OCI-LY3 (cell line): ENCODE results near the gene ASPRV1.

Source experiments
- H2AFZ ChIP-seq: fragments of 200-600, 300-600 bp; shearing (Covaris generic); 2 replicates; pipeline ENCODE4 v1.6.0; 2014; ENCODE audit warnings: antibody characterized with exemption, low read depth, low read length
- H3K27ac ChIP-seq: fragments of 200-600, 300-600 bp; sonication (generic); 2 replicates; pipeline ENCODE4 v1.5.1; 2014; ENCODE audit warnings: mild to moderate bottlenecking, low read length, moderate library complexity, mixed read lengths
- H3K27me3 ChIP-seq: fragments of 200-600, 300-600 bp; sonication (generic); 2 replicates; pipeline ENCODE4 v1.6.1; 2014; ENCODE audit warnings: low read depth, low read length, mixed read lengths
- H3K36me3 ChIP-seq: fragments of 200-600, 300-600 bp; sonication (generic); replicated peaks from 2 replicates; pipeline ENCODE3; 2014; ENCODE audit warnings: low read depth, low read length, mixed read lengths
- H3K4me1 ChIP-seq: fragments of 300-600, 200-600 bp; sonication (generic); 2 replicates; pipeline ENCODE4 v1.6.1; 2014; ENCODE audit warnings: low read length, mixed read lengths
- H3K4me2 ChIP-seq: fragments of 200-600, 300-600 bp; sonication (generic); 2 replicates; pipeline ENCODE4 v1.6.1; 2014; ENCODE audit warnings: low read length, mixed read lengths
- H3K4me3 ChIP-seq: fragments of 300-600, 200-600 bp; sonication (generic); 2 replicates; pipeline ENCODE4 v1.5.1; 2014; ENCODE audit warnings: antibody characterized with exemption, mild to moderate bottlenecking, low read length, moderate library complexity
- H3K79me2 ChIP-seq: fragments of 300-600, 200-600 bp; shearing (Covaris generic); 2 replicates; pipeline ENCODE4 v1.6.1; 2014; ENCODE audit warnings: mild to moderate bottlenecking, low read length, mixed read lengths
- H3K9ac ChIP-seq: fragments of 300-600, 200-600 bp; shearing (Covaris generic); 2 replicates; pipeline ENCODE4 v1.6.0; 2014; ENCODE audit warnings: mild to moderate bottlenecking, low read length, moderate library complexity
- H3K9me3 ChIP-seq: fragments of 200-600, 300-600 bp; shearing (Covaris generic); 2 replicates; pipeline ENCODE4 v1.6.1; 2014; ENCODE audit warnings: low read length, mixed read lengths; ENCODE audit not compliant: insufficient read depth
- H4K20me1 ChIP-seq: fragments of 200-600, 300-600 bp; sonication (generic); 2 replicates; pipeline ENCODE4 v1.6.1; 2016; ENCODE audit warnings: low read length, mixed read lengths; ENCODE audit not compliant: insufficient read depth
- EZH2phosphoT487 ChIP-seq: fragments of 200-600 bp; shearing (Covaris generic); IDR thresholded peaks from 2 replicates; pipeline ENCODE4 v1.6.1; 2018; ENCODE audit warnings: antibody characterized with exemption, mixed run types, low read depth
- TF ChIP-seq, protein P1 (sequence below): fragments of 200-600, 300-600 bp; sonication (generic); IDR thresholded peaks from 2 replicates; pipeline ENCODE4 v1.5.1; 2014; ENCODE audit warnings: antibody characterized with exemption, low read length, low read depth

ASPRV1 gene

DNA sequence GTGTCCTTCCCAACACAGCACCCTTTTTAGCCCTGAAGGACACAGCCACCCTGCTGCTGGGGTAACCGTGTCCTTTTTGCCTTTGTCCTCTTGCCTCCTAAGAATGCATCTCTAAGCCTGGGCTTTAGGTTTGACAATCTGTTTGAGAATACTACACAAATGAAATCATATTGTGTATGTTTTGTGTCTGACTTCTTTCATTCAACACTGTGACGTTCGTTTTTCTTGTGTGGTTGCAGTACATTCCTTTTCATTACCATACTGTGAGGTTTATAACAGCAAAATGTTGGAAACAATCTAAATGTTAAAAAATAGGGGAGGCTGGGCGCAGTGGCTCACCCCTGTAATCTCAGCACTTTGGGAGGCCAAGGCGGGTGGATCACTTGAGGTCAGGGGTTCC lies 11.2 kb downstream of the ASPRV1 start:
- Histone ChIP-seq H3K4me3 (no peak overlapping the region), H2AFZ (no peak overlapping the region), H3K79me2 (no peaks in the 10 kb centered on the region), H4K20me1 (no peaks in the 10 kb centered on the region), H3K27me3 (no peaks in the 10 kb centered on the region; the same call in 1 of the 2 replicates), H3K4me2 (no peak overlapping the region), H3K27ac (no peak overlapping the region), H3K4me1 (0 out of 2 replicates have a peak, but pooled peaks cover 3% of the 10 kb centered on the region), H3K36me3 (no peaks in the 10 kb centered on the region), H3K9me3 (no peaks in the 10 kb centered on the region), H3K9ac (no peak overlapping the region)
- TF ChIP-seq EZH2phosphoT487 = no peak
- TF ChIP-seq, protein P1, sequence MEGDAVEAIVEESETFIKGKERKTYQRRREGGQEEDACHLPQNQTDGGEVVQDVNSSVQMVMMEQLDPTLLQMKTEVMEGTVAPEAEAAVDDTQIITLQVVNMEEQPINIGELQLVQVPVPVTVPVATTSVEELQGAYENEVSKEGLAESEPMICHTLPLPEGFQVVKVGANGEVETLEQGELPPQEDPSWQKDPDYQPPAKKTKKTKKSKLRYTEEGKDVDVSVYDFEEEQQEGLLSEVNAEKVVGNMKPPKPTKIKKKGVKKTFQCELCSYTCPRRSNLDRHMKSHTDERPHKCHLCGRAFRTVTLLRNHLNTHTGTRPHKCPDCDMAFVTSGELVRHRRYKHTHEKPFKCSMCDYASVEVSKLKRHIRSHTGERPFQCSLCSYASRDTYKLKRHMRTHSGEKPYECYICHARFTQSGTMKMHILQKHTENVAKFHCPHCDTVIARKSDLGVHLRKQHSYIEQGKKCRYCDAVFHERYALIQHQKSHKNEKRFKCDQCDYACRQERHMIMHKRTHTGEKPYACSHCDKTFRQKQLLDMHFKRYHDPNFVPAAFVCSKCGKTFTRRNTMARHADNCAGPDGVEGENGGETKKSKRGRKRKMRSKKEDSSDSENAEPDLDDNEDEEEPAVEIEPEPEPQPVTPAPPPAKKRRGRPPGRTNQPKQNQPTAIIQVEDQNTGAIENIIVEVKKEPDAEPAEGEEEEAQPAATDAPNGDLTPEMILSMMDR = no peak

DNA sequence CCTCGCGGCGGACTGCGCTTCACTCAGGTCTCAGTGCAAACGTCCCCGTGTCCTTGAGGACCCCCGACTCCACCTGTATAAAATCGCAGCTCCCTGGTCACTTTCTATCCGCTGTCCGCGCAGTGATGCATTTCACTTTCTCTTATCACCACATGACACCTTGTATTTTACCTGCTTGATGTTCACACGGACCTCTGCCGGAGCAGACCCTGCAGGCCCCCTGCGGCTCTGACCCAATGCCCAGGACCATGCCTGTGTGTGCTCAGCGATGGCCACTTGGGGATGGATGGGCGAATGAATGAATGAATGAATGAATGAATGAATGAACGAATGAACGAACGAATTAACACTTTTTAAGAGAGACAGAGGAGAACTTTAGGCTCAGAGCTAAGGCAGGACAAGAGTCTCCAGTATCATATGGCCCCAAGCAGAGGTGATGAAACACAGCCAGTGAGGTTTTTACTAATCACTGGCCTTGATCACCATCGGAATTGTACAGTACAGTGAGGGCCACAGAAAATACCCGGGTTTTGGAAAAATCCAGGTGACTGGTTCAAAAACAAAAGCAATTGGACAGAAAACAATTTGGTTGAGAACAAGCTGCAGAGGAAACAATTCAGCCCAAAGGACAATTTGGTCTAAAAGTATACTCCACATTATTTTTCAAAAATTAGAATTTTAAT lies 12.3 kb downstream of the ASPRV1 start:
- no peak overlapping the region for H3K4me2 ChIP-seq
- no peak overlapping the region for H3K9ac ChIP-seq
- no peak for TF ChIP-seq EZH2phosphoT487
- TF ChIP-seq, protein P1 = no peak
- H3K9me3 ChIP-seq = no peaks in the 10 kb centered on the region
- H3K27ac ChIP-seq = no peak overlapping the region
- no peak overlapping the region for H3K4me3 ChIP-seq
- no peaks in the 10 kb centered on the region for H3K79me2 ChIP-seq
- H3K27me3 ChIP-seq = no peaks in the 10 kb centered on the region
- H4K20me1 ChIP-seq = no peaks in the 10 kb centered on the region
- H3K4me1 ChIP-seq = 0 out of 2 replicates have a peak, but pooled peaks cover 3% of the 10 kb centered on the region
- H2AFZ ChIP-seq = no peak overlapping the region
- H3K36me3 ChIP-seq = no peaks in the 10 kb centered on the region

DNA sequence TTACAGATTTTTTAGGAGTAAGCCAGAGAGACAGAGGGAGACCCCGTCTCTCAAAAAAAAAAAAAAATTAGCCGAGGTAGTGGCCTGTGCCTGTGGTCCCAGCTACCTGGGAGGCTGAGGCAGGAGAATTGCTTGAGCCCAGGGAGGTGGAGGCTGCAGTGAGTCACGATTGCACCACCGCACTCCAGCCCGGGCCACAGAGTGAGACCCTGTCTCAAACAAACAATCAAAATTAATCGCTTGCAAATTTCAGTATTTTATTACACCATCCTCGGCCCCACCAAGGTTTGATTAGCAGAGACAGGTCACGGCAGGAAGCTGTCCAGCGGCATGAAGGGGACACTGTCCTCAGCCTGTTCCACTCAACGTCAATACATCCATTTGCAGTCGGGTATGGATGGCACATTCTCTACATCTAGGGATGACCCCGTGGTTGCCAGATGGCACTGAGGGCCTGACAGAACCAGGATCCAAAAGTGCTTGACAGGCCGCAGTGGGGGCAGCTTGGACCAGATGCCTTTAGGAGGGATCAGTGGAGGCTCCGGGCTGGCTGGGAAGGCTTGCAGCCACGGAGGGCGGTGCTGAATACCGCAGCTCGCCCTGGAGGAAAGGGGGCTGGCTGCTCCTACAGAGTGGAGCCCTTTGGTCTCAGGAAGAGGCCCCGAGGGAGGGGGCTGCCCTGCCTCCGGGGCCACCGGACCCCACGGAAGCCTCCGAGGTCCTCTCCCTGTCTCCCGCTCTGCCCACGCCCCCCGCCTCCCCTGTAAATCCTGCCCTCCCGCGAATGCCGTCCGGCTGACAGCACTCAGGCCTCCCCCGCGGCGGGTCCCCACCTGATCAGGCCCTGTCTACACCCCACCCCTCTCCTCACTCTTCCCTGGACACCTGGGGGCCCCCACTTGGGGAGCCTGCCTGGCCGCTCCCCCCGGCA lies 13.1 kb downstream of the ASPRV1 start:
- Histone ChIP-seq H3K4me1 (0 out of 2 replicates have a peak, but pooled peaks cover 3% of the 10 kb centered on the region), H4K20me1 (no peaks in the 10 kb centered on the region), H3K9ac (no peak overlapping the region), H3K27ac (no peak overlapping the region), H3K79me2 (no peaks in the 10 kb centered on the region), H3K4me2 (no peak overlapping the region), H3K9me3 (no peaks in the 10 kb centered on the region), H3K36me3 (no peaks in the 10 kb centered on the region), H3K27me3 (no peaks in the 10 kb centered on the region), H2AFZ (no peak overlapping the region), H3K4me3 (no peak overlapping the region)
- TF ChIP-seq, protein P1 = no peak
- no peak for TF ChIP-seq EZH2phosphoT487

DNA sequence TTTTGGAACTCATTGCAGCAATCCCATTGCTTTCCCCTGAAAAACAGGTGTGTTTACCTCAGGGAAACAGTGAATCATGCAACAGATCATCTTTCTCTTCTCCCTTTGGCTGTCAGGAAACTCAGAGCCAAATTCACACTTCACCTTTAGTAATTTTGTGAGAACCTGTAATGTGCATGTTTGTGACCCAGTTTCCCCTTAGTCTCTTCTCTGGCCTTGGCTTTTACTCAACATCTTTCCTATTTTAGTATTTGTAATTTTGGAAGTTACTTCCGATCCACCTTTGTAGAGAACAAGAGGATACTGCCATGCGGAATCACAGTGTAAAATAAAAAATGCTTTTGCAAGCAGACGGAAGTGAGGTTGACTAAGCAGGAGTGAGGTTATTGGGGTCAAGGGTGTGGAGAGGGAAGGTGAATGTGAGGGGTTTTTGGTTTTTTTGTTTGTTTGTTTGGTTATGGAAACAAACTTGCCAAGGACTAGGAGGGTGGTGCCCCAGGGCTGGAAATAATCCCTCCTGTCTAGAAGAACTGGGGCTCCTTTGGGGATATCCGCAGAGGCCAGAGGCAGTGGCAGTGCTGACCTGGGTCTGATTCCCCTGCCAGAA lies 14.0 kb downstream of the ASPRV1 start:
- H3K4me2 ChIP-seq = no peak overlapping the region
- H4K20me1 ChIP-seq = no peaks in the 10 kb centered on the region
- no peak overlapping the region for H3K9ac ChIP-seq
- H3K27ac ChIP-seq = no peak overlapping the region
- H3K4me3 ChIP-seq = no peak overlapping the region
- no peaks in the 10 kb centered on the region for H3K9me3 ChIP-seq
- H3K4me1 ChIP-seq = 0 out of 2 replicates have a peak, but pooled peaks cover 3% of the 10 kb centered on the region
- no peak overlapping the region for H2AFZ ChIP-seq
- H3K36me3 ChIP-seq = no peaks in the 10 kb centered on the region
- H3K79me2 ChIP-seq = no peaks in the 10 kb centered on the region
- TF ChIP-seq, protein P1 = no peak
- no peak for TF ChIP-seq EZH2phosphoT487
- H3K27me3 ChIP-seq = no peaks in the 10 kb centered on the region
